NK-92 treated with Interleukin-12 subunit alpha and Interleukin-12 subunit beta, amount 100 ng/mL, for 24 hours (cell line): ENCODE results near the gene OR10AD1.

ENCODE experiments used
- DNase-seq: peaks from one replicate; lab custom pipeline; 2025; lab: John Stamatoyannopoulos, UW

The OR10AD1 gene

DNA sequence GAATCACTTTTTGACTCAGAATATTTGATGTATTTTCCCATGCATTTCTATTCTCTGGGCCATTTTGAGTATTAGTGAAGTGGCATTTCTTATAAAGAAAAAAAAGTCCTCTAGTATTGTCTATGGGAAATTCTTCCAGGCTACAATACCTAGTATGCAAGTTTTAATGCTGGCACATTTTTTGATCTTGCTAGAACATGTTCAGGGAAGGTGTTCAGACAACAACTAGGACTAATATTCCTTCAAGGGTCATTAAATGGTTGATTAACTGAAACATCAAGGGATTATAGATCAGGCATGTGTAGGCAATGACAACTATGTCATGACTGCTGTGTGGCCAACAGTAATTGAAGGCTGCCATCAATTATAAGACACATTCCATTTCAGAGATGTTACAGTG, 12.0 kb downstream of the OR10AD1 start:
- no peak for DNase-seq

DNA sequence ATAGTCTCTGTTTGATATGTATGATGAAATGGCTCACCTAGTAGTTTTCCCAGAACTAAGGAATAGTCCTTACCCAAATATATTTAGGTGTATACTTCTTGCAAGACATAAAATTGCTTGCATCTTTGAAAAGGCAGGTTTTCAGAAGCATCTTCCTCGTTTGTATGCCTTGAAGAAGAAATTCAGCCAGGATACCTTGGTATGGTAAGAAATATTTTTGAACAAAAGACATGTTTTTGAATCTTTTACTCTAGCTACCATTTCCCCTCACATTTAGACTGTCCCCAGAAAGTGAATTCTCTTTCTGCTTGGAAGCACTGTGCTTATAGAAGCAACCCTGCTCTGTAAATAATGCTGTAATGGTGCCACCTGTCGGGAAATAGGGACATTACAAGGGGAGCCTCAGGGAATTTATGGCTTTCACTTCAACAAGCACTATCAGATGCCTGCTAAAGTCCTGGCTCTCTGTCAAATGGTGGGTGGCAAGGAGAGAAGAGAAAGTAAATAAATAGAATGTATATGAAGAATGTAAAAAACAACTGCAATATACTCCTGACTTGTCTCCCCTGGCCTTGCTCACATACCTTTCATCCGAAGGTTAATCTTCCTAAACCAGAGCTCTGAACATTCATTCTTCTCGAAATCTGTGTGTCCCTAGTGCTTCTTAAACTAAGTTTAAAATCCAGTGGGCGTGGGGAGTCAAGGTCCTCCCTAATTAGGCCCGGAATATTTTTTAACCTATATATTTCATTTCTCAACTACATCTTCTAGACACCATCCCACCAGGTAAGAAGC, 13.6 kb downstream of the OR10AD1 start:
- peak; percentile 20 for DNase-seq

DNA sequence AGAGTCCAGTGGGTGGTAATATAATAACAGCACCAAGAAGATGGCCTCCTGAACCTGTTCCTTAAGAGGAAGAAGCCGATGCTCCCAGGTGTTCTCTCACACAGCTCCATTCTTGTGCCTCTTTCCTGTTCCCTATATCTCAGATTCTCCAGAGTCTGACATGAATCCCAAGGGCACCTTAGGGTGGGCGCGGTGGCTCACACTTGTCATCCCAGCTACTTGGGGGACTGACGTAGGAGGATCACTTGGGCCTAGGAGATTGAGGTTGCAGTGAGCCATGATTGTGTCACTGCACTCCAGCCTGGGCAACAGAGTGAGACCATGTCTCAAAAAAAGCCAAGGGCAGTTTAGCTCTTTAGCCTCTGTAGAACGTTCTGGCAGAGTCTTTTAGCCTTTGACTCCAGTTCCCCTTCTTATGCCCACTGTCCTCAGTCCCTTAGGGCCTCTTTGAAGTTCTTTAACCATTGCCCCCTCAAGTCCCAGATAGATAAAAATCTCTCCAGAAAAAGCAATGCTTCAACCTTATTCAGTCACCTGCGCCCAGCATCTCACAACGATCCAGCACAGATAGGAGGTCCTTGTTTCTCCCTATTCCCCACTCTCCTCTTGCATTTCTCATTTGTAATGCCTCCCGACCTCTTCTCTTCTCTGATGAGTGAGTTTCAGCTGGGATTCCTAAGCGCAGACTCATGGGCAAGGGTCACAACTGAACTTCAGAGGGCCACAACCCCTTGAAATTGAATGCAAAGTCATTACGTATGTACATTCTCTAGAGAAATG, 15.0 kb downstream of the OR10AD1 start:
- no peak for DNase-seq

DNA sequence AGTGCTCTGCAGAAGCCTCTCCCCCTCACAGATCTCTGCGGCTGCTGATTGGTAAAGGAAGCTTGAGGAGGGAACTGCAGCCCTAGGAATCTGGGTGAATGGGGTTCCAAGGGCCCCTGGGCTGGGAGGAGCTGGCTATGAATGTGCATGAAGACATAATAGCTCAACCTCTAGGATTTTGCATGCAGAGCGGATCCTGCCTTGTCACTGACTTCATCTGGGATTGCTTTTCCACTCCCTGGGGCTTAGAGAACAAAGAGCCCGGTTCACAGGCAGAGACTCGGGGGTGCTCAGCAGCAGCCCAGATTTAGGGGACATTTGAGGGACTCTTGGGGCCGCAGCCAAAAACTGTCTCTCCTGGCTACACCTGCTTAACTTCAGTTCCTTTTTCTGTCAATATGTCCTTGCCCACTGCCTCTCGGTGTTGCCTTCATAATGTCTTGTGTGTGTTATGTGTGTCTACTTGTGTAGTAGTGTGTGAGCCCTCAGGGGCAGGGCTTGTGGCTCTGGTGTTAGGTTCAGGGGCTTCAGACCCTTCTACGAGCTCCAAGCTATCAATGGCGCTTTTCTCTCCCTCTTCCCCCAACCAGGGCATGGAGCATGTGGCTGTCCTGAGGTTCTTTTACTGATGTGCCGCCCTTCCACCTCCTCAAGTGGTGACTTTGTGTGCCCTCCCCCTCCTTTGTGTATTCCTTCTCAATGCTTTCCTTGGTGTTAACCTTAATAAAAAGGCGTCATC, 17.7 kb downstream of the OR10AD1 start:
- DNase-seq, result no peak

DNA sequence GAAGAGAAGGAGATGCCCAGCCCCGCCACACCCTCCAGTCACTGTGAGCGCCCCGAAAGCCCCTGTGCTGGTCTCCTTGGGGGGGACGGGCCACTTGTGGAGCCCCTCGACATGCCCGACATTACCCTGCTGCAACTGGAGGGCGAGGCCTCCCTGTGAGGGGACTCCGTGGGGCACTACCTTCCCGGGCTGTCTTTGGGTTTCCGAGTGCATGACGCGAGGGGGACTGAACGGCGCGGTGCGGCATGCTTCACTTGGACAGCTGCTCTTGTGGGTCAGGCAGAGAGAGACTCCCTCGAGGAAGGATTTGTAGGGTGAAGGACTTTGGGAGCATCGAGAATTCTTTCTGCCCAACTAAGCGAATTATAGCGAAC, 18.6 kb downstream of the OR10AD1 start:
- no peak for DNase-seq

DNA sequence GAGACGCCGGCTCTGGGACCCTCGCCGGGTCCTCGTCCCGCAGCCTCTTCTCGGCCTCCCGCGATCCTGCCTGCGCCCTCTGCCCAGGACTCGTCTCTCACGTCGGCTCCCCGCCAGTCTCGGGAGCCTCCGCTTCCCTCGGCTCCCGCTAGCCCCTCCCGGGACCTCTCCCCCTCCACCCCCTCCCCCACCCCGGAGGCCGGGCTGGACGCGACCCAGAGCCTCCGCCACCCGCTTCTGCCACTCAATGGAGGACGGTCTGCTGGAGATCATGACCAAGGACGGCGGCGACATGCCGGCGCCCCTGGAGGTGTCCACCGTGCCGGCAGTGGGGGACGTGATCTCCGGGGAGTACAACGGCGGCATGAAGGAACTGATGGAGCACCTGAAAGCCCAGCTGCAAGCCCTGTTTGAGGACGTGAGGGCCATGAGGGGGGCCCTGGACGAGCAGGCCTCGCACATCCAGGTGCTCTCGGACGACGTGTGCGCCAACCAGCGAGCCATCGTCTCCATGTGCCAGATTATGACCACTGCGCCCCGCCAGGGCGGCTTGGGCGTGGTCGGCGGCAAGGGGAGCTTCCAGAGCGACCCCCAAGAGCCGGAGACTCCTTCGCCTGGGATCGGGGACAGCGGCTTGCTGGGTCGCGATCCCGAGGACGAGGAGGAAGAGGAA, 19.1 kb downstream of the OR10AD1 start:
- no peak for DNase-seq

DNA sequence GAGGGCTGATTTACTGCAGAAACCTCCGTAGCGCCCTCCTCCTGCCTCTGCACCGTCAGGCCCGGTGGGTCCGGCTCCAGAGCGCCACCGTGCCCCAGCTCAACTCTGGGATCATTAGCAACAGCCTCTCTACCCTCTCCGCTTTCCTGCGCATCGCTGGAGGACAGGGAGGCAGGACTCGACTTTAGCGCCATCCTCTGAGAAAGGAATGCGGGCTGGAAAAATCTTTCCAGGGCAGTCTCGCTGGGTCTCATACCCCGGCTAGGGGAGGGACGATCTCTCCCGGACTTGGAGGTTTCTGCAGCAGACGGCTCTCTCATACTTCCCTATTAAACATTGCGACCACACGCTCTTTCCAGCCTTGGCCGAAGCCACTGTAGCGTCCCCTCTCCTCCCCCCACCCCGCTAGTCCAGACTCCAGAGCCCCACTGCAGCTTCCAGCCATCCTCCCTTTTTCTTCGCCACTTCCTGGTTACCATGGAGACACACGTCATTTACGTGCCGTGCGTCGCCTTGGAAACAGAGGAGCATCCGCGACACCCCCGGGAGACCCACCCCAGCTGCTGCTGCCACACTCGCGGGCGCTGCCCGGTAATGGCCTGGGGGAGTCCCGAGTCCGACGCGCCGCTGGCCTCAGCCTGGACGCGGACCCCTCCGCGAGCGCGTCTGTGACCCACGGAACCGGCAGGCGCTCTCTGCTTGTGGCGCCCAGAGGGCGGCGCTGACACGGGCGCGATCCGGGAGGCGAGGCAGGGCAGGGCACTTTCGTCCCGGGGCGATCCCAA, 19.8 kb downstream of the OR10AD1 start, which contains the start of gene CCDC184:
Gene CCDC184, plus strand, starts transcription at position 554 of the 785 bp plus-strand sequence. CDS start 479 bp downstream, outside the sequence.
- peak; percentile 30 for DNase-seq

DNA sequence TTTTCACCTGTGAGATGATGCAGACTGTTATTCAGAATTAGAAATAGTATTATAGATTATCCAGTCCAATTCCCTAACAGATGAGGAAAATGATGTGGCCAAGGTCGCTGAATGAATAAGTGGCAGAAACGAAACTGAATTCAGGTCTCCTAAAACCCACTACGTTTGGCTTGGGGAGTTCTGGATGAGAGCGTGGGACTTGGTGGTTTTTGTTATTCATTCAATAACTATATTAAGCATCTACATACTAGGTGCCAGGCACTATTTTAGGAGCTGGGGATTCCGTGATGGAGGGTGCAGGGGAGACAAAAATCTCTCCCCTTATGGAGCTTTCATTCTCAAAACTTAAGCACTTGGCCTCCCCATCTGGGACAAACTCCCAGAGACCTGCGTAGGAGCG, 20.5 kb downstream of the OR10AD1 start:
- DNase-seq, result no peak

DNA sequence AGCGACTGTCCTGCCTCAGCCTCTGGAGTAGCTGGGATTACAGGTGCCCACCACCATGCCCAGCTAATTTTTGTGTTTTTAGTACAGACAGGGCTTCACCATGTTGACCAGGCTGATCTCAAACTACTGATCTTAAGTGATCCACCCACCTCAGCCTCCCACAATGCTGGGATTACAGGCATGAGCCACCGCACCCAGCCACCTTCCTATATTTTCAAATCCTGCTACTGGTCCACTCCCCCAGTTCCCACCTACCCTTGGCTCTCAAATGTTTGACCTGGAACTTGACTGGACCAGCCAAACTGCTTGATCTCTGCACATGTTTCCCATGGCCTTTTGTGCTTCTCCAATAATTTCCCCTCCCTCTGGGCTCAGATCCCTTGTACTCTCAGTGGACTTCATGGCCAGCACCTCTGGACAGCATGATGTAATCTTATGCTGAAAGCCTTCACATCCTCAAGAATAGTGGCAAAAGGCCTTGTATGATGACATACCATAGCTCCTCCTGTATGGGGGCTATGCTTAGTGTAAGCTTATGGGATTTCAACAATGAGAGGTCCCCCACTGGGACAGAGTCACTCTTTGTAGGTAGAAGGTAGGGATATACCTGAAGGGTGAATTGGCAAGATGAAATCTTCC, 22.1 kb downstream of the OR10AD1 start:
- no peak for DNase-seq

DNA sequence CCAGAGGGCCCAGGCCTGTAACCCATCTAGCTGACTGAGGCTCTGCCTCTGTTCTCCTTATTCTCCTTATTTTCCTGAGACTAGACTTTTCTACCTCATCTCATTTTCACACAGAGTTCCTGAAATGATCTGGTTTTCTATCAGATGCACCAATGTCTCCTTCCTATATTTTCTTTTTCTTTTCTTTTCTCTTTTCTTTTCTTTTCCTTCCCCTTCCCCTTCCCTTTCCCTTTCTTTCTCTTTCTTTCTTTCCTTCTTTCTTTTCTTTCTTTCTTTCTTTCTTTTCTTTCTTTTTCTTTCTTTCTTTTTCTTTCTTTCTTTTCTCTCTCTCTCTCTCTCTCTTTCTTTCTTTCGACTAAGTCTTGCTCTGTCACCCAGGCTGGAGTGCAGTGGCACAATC, 22.7 kb downstream of the OR10AD1 start:
- DNase-seq, result no peak

DNA sequence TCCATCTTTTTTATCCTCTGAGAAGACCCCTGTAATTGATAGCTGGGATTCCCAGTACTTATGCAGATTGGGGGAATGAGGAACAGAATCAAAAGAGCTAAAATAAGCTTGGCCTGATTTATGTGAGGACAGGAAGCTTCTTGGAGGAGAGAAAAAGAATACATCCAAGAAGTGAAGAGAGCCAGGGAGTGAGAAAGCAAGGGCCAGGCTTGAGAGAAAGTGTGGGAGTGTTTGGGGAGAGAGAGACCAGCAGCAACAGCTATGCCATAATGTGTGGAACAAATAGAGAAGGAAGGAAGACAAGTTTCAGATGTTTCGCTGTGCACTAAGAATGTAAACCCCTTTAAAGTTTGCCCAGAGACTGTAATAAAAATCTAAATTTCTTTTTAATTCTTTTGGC, 23.6 kb downstream of the OR10AD1 start:
- no peak for DNase-seq

DNA sequence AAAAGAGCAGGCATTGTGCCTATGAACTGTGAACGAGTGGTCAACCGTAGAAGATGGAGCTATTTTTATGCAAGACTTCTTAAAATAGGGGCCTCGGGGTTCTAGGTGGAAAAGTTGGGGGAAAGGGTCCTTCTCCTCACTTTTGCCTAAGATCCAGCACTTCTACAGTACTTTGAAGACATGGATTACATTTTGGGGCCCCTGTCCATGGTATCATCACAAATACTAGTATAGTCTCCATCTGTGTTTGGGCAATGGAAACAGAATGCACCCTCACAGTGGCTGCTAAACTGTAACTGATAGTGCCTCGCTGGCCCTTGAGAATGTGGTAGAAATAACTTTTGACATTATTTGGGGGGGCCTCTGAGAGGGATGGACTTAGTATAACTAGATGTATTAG, 25.1 kb downstream of the OR10AD1 start:
- no peak for DNase-seq

DNA sequence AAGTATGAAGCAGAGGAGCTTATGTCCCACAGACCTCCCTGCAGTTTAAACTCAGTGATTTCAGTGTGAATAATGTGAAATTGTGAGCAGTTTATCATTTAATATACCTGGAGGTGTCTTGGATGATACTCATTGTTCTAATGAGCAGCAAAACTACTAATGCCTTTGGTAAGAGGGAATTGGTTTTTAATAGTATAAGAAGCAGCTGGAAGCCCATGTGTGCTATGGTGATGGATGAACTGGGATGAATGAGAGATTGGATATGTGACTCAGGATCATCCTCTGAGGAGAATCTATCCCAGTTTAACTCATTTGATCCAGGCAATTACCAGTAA, 26.7 kb downstream of the OR10AD1 start:
- no peak for DNase-seq

DNA sequence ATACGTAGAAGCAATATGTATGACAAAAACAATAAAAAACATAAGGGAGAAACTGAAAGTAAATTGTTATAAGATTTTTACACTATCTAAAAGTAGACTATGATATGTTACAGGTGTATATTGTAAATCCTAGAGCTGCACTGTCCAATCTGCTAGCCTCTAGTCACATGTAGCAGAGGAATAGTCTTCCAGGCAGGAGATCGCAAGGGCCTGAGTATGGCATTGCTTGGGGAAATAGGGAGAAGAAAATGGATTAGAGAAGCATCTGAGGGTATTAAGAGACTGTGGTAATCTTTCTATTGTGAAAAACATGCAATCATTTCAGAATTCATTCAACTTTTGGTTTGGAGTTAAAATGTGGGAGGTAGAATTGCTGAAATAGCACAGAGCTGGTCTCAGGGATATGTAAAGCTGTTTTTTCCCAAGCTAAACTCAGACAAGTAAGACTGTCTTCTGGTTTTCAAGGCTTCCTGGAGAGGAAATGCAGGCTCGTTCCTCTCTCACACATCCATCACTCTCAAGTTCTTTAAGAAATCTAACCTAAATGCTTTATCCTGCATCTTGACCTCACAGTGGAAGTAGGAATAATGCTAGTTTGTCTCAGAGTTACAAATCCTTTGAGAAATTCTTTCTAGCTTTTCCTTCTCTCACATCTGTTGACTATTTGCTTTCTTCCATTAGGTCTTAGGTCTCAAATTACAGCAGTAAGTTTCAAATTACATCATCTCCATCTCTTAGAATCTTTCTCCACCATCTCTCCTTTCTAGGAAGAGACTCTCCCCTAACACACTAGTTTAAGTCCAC, 27.3 kb downstream of the OR10AD1 start:
- DNase-seq, result no peak

DNA sequence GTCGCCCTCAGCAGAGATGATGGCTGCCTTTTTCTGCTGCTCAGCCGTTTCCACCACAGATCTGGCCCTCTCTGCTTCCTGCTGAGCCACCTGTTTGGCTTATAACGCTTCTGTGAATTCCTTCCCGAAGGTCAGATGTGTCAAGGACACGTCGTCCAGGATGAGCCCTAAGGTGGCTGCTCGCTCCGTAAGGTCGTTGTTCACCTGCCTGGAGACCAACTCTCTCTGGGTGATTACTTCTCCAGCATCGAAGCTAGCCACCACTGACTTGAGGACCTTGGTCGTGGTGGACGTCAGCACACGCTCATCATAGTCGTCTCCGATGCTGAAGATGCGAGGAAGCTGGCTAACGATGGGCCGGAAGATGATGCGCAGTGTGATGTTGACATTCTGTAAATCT, 34.1 kb downstream of the OR10AD1 start:
- DNase-seq, result no peak

DNA sequence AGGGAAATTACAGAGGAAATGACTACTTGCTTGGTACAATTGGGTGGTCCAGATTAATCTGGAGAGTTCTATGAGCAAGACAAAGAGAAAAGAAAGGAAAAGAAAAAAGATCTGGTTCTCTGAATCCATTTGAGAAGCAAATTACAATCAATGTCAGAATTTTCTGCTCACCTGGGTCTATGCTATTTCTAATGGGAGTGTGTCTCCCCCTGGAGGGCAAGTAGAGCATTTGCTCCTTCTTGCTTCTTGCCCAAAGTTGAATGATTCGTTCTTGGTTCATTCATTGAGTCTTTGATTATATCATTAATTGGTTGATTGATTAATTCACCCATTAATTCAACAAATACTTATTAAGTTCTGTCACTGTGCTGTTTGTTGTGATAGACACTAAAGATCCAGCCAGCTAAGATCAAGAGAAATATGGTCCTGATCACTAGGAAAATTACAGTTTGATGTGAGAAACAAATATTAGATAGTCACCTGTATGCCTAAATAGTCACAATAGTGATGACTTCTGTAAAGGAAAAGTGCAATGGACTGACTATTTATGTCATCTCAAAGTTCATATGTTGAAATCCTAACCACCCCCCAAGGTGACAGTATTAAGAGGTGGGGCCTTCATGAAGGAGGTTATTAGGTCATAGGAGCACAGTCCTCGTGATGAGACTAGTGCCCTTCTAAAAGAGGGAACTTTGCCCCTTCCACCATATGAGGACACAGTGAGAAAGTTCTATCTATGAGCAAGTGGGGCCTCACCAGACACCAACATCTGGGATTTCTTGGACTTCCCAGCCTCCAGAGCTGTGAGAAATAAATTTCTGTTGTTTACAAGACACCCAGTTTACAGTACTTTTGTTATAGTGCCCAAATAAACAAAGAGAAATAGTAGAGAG, 37.8 kb downstream of the OR10AD1 start:
- DNase-seq, result no peak

DNA sequence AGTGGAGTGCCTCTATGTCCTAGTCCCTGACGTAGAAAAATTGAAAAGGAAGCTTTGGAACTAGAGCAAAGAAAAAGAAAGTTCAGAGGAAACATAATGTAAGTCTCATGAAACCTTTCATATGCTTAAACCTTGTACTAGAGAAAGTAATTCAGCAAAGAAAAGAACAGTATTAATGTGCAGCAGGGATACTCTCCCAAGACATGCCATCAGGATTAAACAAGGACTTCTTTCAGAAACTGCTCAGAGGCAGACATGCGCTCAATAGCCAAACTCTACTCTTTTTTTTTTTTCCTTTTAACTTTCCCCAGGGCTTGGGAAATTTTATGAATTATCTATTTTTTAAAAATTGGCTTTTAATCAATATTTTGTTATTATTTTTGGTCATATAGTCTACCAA, 38.6 kb downstream of the OR10AD1 start:
- DNase-seq, result no peak

DNA sequence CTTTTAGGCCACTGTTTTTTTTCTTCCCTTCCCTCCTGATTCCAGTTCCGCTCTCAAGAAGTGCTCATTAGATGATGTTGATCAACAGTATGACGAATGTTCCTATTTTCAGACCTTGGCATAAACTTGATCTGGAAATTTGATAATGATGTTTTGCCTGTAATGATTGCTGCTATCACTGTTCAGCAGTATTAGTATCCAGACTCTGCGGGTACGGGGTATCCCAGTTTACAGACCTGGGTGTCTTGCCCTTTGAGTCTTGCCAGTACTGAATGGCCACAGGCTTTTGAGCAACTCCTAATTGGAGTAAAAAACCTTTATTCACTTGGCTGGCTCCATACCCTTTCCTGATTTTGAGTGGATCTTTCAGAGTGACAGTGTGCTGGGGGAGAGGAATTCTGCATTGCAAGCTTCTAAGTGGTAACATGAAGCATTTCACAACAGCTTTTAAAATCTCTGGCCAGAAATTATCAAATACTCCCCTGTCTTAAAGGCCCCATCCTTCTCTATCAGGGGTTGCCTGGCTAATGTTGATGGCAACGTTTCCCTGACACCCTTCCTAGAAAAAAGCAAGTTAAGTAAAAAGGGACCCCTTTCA, 39.8 kb downstream of the OR10AD1 start:
- DNase-seq, result no peak

DNA sequence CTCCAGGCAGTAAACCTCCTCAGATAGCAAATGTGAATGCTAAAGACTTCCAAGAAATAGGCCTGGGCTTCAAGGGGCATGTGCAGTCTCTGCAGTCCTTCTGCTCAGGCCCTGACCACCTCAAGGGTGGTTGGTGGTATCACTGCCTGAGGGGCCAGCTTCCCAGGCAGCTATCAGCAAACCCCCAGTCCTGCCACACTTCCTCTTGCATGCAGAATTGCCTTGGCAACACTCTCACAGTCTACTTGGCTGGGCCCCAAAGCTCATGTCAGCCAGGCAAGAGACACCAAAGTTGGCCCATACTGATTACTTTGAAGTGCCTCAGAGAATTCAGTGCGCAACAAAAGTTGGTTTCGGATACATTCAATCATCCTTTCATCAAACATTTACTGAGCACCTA, 42.3 kb downstream of the OR10AD1 start:
- no peak for DNase-seq
